HepG2 (cell line): ENCODE measurements around the gene SS18L1. TPM values are rescaled to one million over a fixed set of nuclear protein-coding genes. Genes with fewer than 3 reads are reported as not detected.
A peak's percentile ranks its signal among the peaks of the same experiment; 100 is the strongest.

Source experiments
- ATAC-seq: fragments of 200-7000 bp; cut with Tn5 transposase; 3 replicates; pipeline ENCODE4 v1.9.1; 2020; ENCODE audit warnings: mild to moderate bottlenecking, moderate library complexity
- BruUV-seq: library from RNA; stranded (reverse); fragments of 400-500 nt; replicated peaks from 2 replicates; lab custom pipeline; 2021; lab: Mats Ljungman, UMichigan
- CTCF ChIA-PET: fragments of 300-600 bp; formaldehyde crosslinking; extraction: SDS; loops from one replicate; lab custom pipeline; 2021; ENCODE audit warnings: low total read pairs, inconsistent platforms, low intra/inter-chr PET ratio; lab: Yijun Ruan, JAX
- POLR2A ChIA-PET: fragments of 350-600 bp; sonication (Branson Sonifier 250); formaldehyde crosslinking; loops from one replicate; lab custom pipeline; 2020; ENCODE audit warnings: antibody characterized with exemption, inconsistent platforms; lab: Yijun Ruan, JAX
- DNase-seq: peaks from one replicate; pipeline ENCODE4 v3.0.0-alpha.2; 2015; ENCODE audit warnings: low spot score
- FAIRE-seq: peaks from 3 replicates; lab custom pipeline; 2011; peaks lifted over from hg19 to GRCh38; lab: Jason Lieb, UNC
- H2AFZ ChIP-seq: one replicate; pipeline ENCODE4 v1.6.1; 2011; ENCODE audit warnings: low read length, inconsistent platforms
- H3K27ac ChIP-seq: fragments of 300-600 bp; 3 replicates; pipeline ENCODE4 v1.8.0; 2011; ENCODE audit warnings: mixed run types, mild to moderate bottlenecking, mixed read lengths, low read length, inconsistent platforms; ENCODE audit not compliant: insufficient read depth; ENCODE audit errors: extremely low read length
- H3K27me3 ChIP-seq, 2 experiments: fragments of 200-600 bp in 1 of 2; 2 replicates in 1 of 2; 3 replicates in 1 of 2; pipeline versions ENCODE4 v1.6.0 to v1.8.0; 2011; ENCODE audit warnings: low read length in 2 of 2, mild to moderate bottlenecking in 2 of 2, moderate library complexity in 2 of 2, inconsistent platforms in 1 of 2; ENCODE audit not compliant: insufficient read depth in 2 of 2, control insufficient read depth in 1 of 2
- H3K36me3 ChIP-seq, 2 experiments: fragments of 200-600 bp in 1 of 2; replicated peaks in 1 of 2; 2 replicates in 1 of 2; 3 replicates in 1 of 2; pipeline versions ENCODE4 v1.5.1 to v1.8.0; 2011; ENCODE audit warnings: low read length in 2 of 2, inconsistent platforms in 1 of 2; ENCODE audit not compliant: insufficient read depth in 2 of 2, control insufficient read depth in 1 of 2
- H3K4me1 ChIP-seq: 2 replicates; pipeline ENCODE4 v1.5.1; 2012; ENCODE audit warnings: low read length, inconsistent platforms; ENCODE audit not compliant: insufficient read depth
- H3K4me2 ChIP-seq: 2 replicates; pipeline ENCODE4 v1.6.0; 2011; ENCODE audit warnings: low read depth, low read length, inconsistent platforms
- H3K4me3 ChIP-seq, 3 experiments: fragments of 200-600 bp in 1 of 3; sonication (generic), shearing (Covaris generic) in 1 of 3; replicated peaks in 1 of 3; 2 replicates each; pipeline ENCODE4 v1.5.1; 2011 to 2016; ENCODE audit warnings: low read length in 3 of 3, inconsistent platforms in 2 of 3, low read depth in 2 of 3, mild to moderate bottlenecking in 2 of 3, control low read depth in 1 of 3, mixed read lengths in 1 of 3; ENCODE audit not compliant: insufficient read depth in 1 of 3
- H3K79me2 ChIP-seq: one replicate; pipeline ENCODE4 v1.6.1; 2011; ENCODE audit warnings: low read length, inconsistent platforms; ENCODE audit not compliant: insufficient read depth
- H3K9ac ChIP-seq: 2 replicates; pipeline ENCODE4 v1.6.0; 2011; ENCODE audit warnings: mild to moderate bottlenecking, low read depth, low read length, inconsistent platforms; ENCODE audit not compliant: insufficient read depth
- H3K9me3 ChIP-seq: 2 replicates; pipeline ENCODE4 v1.5.1; 2012; ENCODE audit warnings: mild to moderate bottlenecking, low read length
- H4K20me1 ChIP-seq: 2 replicates; pipeline ENCODE4 v1.6.0; 2011; ENCODE audit warnings: inconsistent platforms, mild to moderate bottlenecking, low read length, moderate library complexity; ENCODE audit not compliant: insufficient read depth
- EED ChIP-seq: sonication (generic); formaldehyde crosslinking; IDR thresholded peaks from 2 replicates; pipeline ENCODE4 v1.5.0; 2020; ENCODE audit warnings: mild to moderate bottlenecking, missing genetic modification reagents
- GFI1 ChIP-seq: sonication (generic); formaldehyde crosslinking; IDR thresholded peaks from 2 replicates; pipeline ENCODE4 v1.5.0; 2020; ENCODE audit warnings: missing genetic modification reagents, mild to moderate bottlenecking, borderline replicate concordance
- SP4 ChIP-seq: sonication (generic); formaldehyde crosslinking; IDR thresholded peaks from 2 replicates; pipeline ENCODE4 v1.8.1; 2023; ENCODE audit warnings: mild to moderate bottlenecking, missing genetic modification reagents
- ZIK1 ChIP-seq: sonication (generic); formaldehyde crosslinking; IDR thresholded peaks from 2 replicates; pipeline ENCODE4 v1.5.0; 2020; ENCODE audit warnings: mild to moderate bottlenecking, low read depth, missing genetic modification reagents, borderline replicate concordance
- WGBS: methylation state at CpG from one replicate; pipeline ENCODE4 v1.1.6; 2017; ENCODE audit warnings: low lambda C conversion rate; 5-methylcytosine and 5-hydroxymethylcytosine counted together
- in situ Hi-C: cut with HindIII; loops from 2 replicates; pipeline ENCODE4 v1.10.0; 2017; ENCODE audit warnings: low pct_unique_long_range_greater_than_20kb; ENCODE audit not compliant: extremely low pct_ligation_motif_present
- intact Hi-C: fragments of 100-400 bp; cut with micrococcal nuclease; formaldehyde crosslinking; loops from one replicate; pipeline ENCODE4 v1.10.0; 2022; ENCODE audit not compliant: unreplicated experiment
- polyA plus RNA-seq, 8 experiments: library from polyadenylated mRNA; depleted of rRNA in 3 of 8; stranded (reverse) in 7 of 8; unstranded in 1 of 8; fragments of >200 nt; fragmentation: Illumina TruSeq in 4 of 8; extraction: Trizol in 4 of 8; gene quantifications; 2 replicates each; pipeline versions ENCODE4 v1.2.1 to v1.2.3, GENCODE V29; 2011 to 2016; ENCODE audit warnings: low read depth in 4 of 8, missing spikeins in 1 of 8, mixed read lengths in 1 of 8; ENCODE audit not compliant: insufficient read depth in 1 of 8
- total RNA-seq, 5 experiments: library from RNA; depleted of rRNA; stranded (reverse); fragments of >200 nt; fragmentation: Illumina TruSeq; extraction: Trizol; gene quantifications; 2 replicates each; pipeline ENCODE4 v1.2.3, GENCODE V29; 2016; ENCODE audit warnings: low read depth in 1 of 5
- TF ChIP-seq, protein P1 (sequence below): sonication (generic); formaldehyde crosslinking; IDR thresholded peaks from 2 replicates; pipeline ENCODE4 v1.5.1; 2020; ENCODE audit warnings: missing genetic modification reagents, mild to moderate bottlenecking, borderline replicate concordance
- TF ChIP-seq, protein P2 (sequence below): sonication (generic); formaldehyde crosslinking; IDR thresholded peaks from 2 replicates; pipeline ENCODE4 v1.5.1; 2020; ENCODE audit warnings: mild to moderate bottlenecking, missing genetic modification reagents, moderate library complexity

SS18L1 gene
- total and polyA plus RNA-seq, 2 of the 13 experiments (the other 11 are each of a cell fraction or from before 2014, with no cell fraction given): 17.8 to 27.6 TPM

DNA sequence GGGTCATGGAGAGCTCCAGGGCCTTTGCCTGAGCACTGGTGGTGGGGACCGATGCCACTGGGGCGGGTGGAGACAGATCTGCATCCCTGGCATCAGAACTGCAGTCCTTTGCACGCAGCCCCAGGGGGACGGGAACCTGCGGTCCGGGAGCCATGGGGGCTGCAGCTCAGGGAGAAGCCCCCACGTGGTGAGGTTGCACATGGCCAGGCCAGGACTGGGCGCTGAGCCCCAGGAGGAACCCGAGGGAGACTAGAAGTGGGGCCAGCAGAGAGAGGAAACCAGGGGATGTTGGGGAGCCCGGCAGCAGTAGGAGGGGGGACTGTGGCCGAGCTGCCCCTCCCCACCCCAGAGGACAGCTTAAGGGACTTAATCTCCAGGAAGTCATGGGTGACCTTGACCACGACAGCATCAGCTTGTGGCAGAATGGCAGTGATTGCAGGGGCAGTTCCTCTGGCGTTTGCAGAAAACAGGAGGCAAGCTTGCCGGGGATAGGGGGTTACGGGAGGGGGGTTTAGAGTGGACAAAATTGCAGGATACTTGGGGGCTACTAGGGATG is 39.3 kb upstream of the SS18L1 start:
- Histone ChIP-seq H3K79me2 (no peaks in the 10 kb centered on the region), H3K4me3 (no peak overlapping the region; a peak in 1 of 6 replicates), H3K27me3 (peaks cover 21 to 45% of the 10 kb centered on the region in 2 experiments)
- intact Hi-C loops: no loop called here
- TF ChIP-seq, protein P1, sequence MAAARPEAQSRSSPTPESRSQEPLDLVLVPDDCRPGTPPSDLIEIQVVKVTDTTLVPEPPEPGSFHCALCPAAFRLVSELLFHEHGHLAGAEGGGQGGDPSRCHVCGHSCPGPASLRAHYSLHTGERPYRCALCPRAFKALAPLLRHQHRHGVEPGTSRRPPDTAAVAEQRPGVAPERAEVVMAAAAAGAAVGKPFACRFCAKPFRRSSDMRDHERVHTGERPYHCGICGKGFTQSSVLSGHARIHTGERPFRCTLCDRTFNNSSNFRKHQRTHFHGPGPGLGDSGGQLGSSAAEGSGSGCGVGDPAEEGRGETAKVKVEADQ (CRISPR knock-in tag): no peak
- TF ChIP-seq, protein P2, sequence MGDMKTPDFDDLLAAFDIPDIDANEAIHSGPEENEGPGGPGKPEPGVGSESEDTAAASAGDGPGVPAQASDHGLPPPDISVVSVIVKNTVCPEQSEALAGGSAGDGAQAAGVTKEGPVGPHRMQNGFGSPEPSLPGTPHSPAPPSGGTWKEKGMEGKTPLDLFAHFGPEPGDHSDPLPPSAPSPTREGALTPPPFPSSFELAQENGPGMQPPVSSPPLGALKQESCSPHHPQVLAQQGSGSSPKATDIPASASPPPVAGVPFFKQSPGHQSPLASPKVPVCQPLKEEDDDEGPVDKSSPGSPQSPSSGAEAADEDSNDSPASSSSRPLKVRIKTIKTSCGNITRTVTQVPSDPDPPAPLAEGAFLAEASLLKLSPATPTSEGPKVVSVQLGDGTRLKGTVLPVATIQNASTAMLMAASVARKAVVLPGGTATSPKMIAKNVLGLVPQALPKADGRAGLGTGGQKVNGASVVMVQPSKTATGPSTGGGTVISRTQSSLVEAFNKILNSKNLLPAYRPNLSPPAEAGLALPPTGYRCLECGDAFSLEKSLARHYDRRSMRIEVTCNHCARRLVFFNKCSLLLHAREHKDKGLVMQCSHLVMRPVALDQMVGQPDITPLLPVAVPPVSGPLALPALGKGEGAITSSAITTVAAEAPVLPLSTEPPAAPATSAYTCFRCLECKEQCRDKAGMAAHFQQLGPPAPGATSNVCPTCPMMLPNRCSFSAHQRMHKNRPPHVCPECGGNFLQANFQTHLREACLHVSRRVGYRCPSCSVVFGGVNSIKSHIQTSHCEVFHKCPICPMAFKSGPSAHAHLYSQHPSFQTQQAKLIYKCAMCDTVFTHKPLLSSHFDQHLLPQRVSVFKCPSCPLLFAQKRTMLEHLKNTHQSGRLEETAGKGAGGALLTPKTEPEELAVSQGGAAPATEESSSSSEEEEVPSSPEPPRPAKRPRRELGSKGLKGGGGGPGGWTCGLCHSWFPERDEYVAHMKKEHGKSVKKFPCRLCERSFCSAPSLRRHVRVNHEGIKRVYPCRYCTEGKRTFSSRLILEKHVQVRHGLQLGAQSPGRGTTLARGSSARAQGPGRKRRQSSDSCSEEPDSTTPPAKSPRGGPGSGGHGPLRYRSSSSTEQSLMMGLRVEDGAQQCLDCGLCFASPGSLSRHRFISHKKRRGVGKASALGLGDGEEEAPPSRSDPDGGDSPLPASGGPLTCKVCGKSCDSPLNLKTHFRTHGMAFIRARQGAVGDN (CRISPR knock-in tag): peak; percentile 40
- TF ChIP-seq ZIK1 (CRISPR knock-in tag) (no peak), GFI1 (CRISPR knock-in tag) (peak; percentile 66; the same call in 1 of the 2 replicates), SP4 (CRISPR knock-in tag) (no peak), EED (0 out of 2 replicates have a peak, but pooled peaks have one; percentile 18)
- TF ChIP-seq, all 625 proteins: peak for 3
- DNase-seq (no peak), ATAC-seq (peak; percentile 53), FAIRE-seq (no peak)
- Histone ChIP-seq H4K20me1 (no peaks in the 10 kb centered on the region), H3K9me3 (peaks cover 25% of the 10 kb centered on the region), H3K4me2 (no peak overlapping the region; the same call in 1 of the 2 replicates), H3K9ac (no peak overlapping the region), H2AFZ (no peak overlapping the region), H3K27ac (no peak overlapping the region), H3K36me3 (no peaks in the 10 kb centered on the region), H3K4me1 (peaks cover 13% of the 10 kb centered on the region)
- ChIA-PET CTCF (no interaction called here), POLR2A (interaction anchor here (1.9 to 3.2 kb wide), 3 partner anchors 16 to 37 kb away, joined by 9 to 21 read pairs (median 12); partner anchors contain the start of gene LSM14B)
- in situ Hi-C loops: no loop called here
- BruUV-seq: no TSS peak
- 26% methylated on average over 15 of the region's 15 CpGs for WGBS
